Measurements from ENCODE around the gene GFOD2.

GFOD2 gene

GRCh38 chr16:67734731-67735201 lies 15.7 kb upstream of the GFOD2 start:
- H3K4me1 ChIP-seq (ENCODE audit: control insufficient read depth in 2 of 2, insufficient read depth in 2 of 2, low read length in 2 of 2): no peaks in the 10 kb centered on the region
- H3K9ac ChIP-seq (ENCODE audit: low read depth in 1 of 2, low read length in 2 of 2): no peak overlapping the region
- H3K36me3 ChIP-seq (ENCODE audit: control insufficient read depth in 2 of 2, insufficient read depth in 2 of 2, low read length in 2 of 2): peaks cover 22 to 52% of the 10 kb centered on the region in 2 donors
- no peak overlapping the region for H3K27ac ChIP-seq (ENCODE audit: low read depth in 2 of 2, low read length in 2 of 2)
- no peaks in the 10 kb centered on the region for H3K9me3 ChIP-seq (ENCODE audit: control insufficient read depth in 2 of 2, low read length in 2 of 2)
- no peaks in the 10 kb centered on the region for H3K27me3 ChIP-seq (ENCODE audit: control insufficient read depth in 2 of 2, insufficient read depth in 2 of 2, low read length in 2 of 2)
- no peak overlapping the region for H3K4me3 ChIP-seq (ENCODE audit: low read length in 2 of 2)

DNA sequence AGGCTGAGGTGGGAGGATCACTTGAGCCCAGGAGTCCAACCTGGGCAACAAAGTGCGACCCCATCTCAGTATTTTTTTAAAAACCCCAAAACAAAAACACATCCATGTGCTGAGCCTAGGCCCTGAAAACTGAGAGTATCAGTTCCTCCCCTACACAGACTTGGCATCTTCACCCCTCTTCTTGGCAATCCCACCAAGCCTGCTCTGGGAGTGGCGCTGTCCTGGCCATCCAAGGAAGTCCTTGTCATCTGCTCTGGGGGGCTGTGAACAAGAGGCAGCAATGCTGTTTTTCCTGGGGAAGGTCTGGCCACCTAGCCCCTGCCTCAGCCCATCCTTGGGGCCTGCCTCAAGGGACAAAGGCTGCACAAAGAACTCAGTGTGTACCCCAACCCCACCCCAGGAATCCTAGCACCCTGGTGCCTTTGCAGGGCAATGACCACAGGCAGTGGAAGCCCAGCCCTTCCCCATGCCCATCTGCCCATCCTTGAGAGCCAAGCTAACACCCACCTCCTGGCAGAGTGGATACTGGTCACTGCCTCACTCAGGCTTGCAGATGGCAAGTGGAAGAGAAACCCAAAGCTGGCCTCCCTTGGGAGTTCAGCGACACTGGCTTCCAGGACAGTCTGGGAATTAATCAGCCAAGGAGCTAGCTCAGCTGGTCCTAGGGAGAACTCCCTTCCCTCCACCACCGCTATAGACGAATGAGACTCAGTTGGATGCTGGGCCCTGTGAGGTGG lies 14.8 kb upstream of the GFOD2 start:
- H3K36me3 ChIP-seq (ENCODE audit: control insufficient read depth in 2 of 2, insufficient read depth in 2 of 2, low read length in 2 of 2): peaks cover 31 to 57% of the 10 kb centered on the region in 2 donors
- H3K27ac ChIP-seq (ENCODE audit: low read depth in 2 of 2, low read length in 2 of 2): no peak overlapping the region
- no peak overlapping the region for H3K4me3 ChIP-seq (ENCODE audit: low read length in 2 of 2)
- no peaks in the 10 kb centered on the region for H3K4me1 ChIP-seq (ENCODE audit: control insufficient read depth in 2 of 2, insufficient read depth in 2 of 2, low read length in 2 of 2)
- no peaks in the 10 kb centered on the region for H3K27me3 ChIP-seq (ENCODE audit: control insufficient read depth in 2 of 2, insufficient read depth in 2 of 2, low read length in 2 of 2)
- no peaks in the 10 kb centered on the region for H3K9me3 ChIP-seq (ENCODE audit: control insufficient read depth in 2 of 2, low read length in 2 of 2)
- H3K9ac ChIP-seq (ENCODE audit: low read depth in 1 of 2, low read length in 2 of 2): no peak overlapping the region

DNA sequence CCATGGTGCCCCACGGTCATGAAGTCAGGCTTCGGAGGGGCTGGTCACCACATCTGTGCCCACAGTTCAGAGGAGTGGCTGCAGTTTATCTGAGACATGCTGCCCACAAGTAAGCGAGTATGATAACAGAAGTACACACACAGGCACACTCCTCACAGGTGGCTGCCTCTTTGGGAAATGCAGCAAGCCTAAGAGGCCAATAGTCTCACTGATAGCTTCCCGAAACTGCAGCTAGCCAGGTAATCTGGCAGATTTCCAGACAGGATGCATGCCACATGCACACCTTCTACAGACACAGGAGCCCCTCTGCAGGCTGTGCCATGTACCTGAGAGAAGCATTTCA lies 12.6 kb upstream of the GFOD2 start:
- Histone ChIP-seq H3K4me3 (ENCODE audit: low read length in 2 of 2) (no peak overlapping the region), H3K4me1 (ENCODE audit: control insufficient read depth in 2 of 2, insufficient read depth in 2 of 2, low read length in 2 of 2) (no peaks in the 10 kb centered on the region), H3K27ac (ENCODE audit: low read depth in 2 of 2, low read length in 2 of 2) (no peak overlapping the region), H3K36me3 (ENCODE audit: control insufficient read depth in 2 of 2, insufficient read depth in 2 of 2, low read length in 2 of 2) (peaks cover 47 to 71% of the 10 kb centered on the region in 2 donors), H3K27me3 (ENCODE audit: control insufficient read depth in 2 of 2, insufficient read depth in 2 of 2, low read length in 2 of 2) (no peaks in the 10 kb centered on the region), H3K9me3 (ENCODE audit: control insufficient read depth in 2 of 2, low read length in 2 of 2) (no peaks in the 10 kb centered on the region), H3K9ac (ENCODE audit: low read depth in 1 of 2, low read length in 2 of 2) (no peak overlapping the region)

GRCh38 chr16:67731071-67731752 lies 12.1 kb upstream of the GFOD2 start:
- Histone ChIP-seq H3K27ac (ENCODE audit: low read depth in 2 of 2, low read length in 2 of 2) (no peak overlapping the region), H3K4me3 (ENCODE audit: low read length in 2 of 2) (no peak overlapping the region), H3K4me1 (ENCODE audit: control insufficient read depth in 2 of 2, insufficient read depth in 2 of 2, low read length in 2 of 2) (no peaks in the 10 kb centered on the region), H3K27me3 (ENCODE audit: control insufficient read depth in 2 of 2, insufficient read depth in 2 of 2, low read length in 2 of 2) (no peaks in the 10 kb centered on the region), H3K36me3 (ENCODE audit: control insufficient read depth in 2 of 2, insufficient read depth in 2 of 2, low read length in 2 of 2) (peaks cover 47 to 76% of the 10 kb centered on the region in 2 donors), H3K9me3 (ENCODE audit: control insufficient read depth in 2 of 2, low read length in 2 of 2) (no peaks in the 10 kb centered on the region), H3K9ac (ENCODE audit: low read depth in 1 of 2, low read length in 2 of 2) (no peak overlapping the region)

DNA sequence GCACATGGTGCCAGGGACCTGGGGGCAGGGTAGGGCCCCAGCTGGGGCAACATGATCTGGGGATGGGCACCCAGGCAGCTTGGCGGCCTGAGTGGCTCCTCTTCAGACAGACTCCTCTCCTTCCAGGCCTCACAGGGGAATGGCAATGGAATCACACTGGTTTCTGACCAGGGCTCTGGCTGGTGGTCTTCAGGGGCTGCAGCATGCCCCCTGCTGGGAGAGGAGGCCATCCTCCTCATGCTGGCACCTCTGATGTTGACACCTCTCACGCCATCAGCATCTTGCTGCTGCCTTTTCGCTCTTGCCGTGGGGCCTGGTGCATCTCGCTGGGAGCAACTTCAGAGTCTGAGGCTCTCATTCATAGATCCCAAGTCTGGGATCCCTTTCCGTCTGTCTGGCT lies 11.2 kb upstream of the GFOD2 start:
- Histone ChIP-seq H3K36me3 (ENCODE audit: control insufficient read depth in 2 of 2, insufficient read depth in 2 of 2, low read length in 2 of 2) (peaks cover 49 to 80% of the 10 kb centered on the region in 2 donors), H3K4me1 (ENCODE audit: control insufficient read depth in 2 of 2, insufficient read depth in 2 of 2, low read length in 2 of 2) (no peaks in the 10 kb centered on the region), H3K27ac (ENCODE audit: low read depth in 2 of 2, low read length in 2 of 2) (no peak overlapping the region), H3K27me3 (ENCODE audit: control insufficient read depth in 2 of 2, insufficient read depth in 2 of 2, low read length in 2 of 2) (no peaks in the 10 kb centered on the region), H3K4me3 (ENCODE audit: low read length in 2 of 2) (no peak overlapping the region), H3K9ac (ENCODE audit: low read depth in 1 of 2, low read length in 2 of 2) (no peak overlapping the region), H3K9me3 (ENCODE audit: control insufficient read depth in 2 of 2, low read length in 2 of 2) (no peaks in the 10 kb centered on the region)

- peaks cover 54 to 80% of the 10 kb centered on the region in 2 donors for H3K36me3 ChIP-seq (ENCODE audit: control insufficient read depth in 2 of 2, insufficient read depth in 2 of 2, low read length in 2 of 2)
- H3K27me3 ChIP-seq (ENCODE audit: control insufficient read depth in 2 of 2, insufficient read depth in 2 of 2, low read length in 2 of 2): no peaks in the 10 kb centered on the region
- H3K27ac ChIP-seq (ENCODE audit: low read depth in 2 of 2, low read length in 2 of 2): no peak overlapping the region
- H3K4me1 ChIP-seq (ENCODE audit: control insufficient read depth in 2 of 2, insufficient read depth in 2 of 2, low read length in 2 of 2): no peaks in the 10 kb centered on the region
- no peak overlapping the region for H3K4me3 ChIP-seq (ENCODE audit: low read length in 2 of 2)
- no peaks in the 10 kb centered on the region for H3K9me3 ChIP-seq (ENCODE audit: control insufficient read depth in 2 of 2, low read length in 2 of 2)
- no peak overlapping the region for H3K9ac ChIP-seq (ENCODE audit: low read depth in 1 of 2, low read length in 2 of 2)
These were observed 10.6 kb upstream of the GFOD2 start for GRCh38 chr16:67729636-67730248.

DNA sequence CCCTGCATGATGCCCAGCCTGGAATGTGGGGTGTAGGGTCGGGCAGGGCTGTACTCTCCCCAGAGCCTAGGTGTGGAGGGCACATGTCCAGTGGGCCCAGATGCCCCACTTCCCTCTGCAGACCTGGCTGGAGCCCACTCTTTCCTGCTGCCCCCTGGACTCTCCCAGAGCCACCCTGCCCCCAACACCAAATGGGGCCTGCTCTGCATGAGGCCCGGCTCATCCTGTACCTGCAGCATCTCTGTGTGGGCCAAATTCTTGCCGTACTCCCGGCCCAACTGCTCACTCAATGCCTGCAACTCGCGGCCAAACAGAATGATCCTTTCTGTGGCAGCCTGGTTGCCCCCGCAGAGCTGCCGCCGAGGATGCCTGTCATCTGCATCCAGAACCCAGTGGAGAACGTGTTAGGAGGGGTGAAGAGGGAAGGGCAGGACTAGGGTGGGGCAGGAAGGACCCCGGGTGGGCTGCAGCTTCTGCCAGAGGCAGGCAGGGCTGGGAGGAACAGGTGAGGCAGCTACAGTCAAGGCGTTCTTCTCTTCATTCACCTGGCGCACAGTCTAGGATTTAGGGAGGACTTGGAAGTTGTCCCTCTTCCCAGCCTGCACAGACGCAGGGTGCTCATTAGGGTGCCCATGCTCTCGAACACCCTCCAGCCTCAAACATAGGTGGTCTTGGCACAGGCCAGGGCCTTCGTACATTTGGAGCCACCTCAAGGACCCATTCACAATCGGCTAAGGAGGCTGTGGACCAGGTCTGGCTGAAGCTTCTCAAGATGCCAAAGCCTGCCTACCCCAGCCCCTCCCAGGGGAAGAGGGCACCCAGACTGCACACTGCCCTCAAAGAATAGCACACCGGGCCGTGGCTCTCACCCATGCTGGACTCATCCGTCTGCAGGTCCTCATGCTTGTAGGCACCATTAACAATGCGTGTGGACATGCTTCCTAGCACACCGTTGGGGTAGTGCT lies 8.7 kb upstream of the GFOD2 start:
- H3K9me3 ChIP-seq (ENCODE audit: control insufficient read depth in 2 of 2, low read length in 2 of 2): no peaks in the 10 kb centered on the region
- no peak overlapping the region for H3K9ac ChIP-seq (ENCODE audit: low read depth in 1 of 2, low read length in 2 of 2)
- peaks cover 55 to 73% of the 10 kb centered on the region in 2 donors for H3K36me3 ChIP-seq (ENCODE audit: control insufficient read depth in 2 of 2, insufficient read depth in 2 of 2, low read length in 2 of 2)
- no peaks in the 10 kb centered on the region for H3K27me3 ChIP-seq (ENCODE audit: control insufficient read depth in 2 of 2, insufficient read depth in 2 of 2, low read length in 2 of 2)
- no peaks in the 10 kb centered on the region for H3K4me1 ChIP-seq (ENCODE audit: control insufficient read depth in 2 of 2, insufficient read depth in 2 of 2, low read length in 2 of 2)
- no peak overlapping the region for H3K4me3 ChIP-seq (ENCODE audit: low read length in 2 of 2)
- H3K27ac ChIP-seq (ENCODE audit: low read depth in 2 of 2, low read length in 2 of 2): no peak overlapping the region

GRCh38 chr16:67726106-67727034 lies 7.3 kb upstream of the GFOD2 start:
- Histone ChIP-seq H3K4me1 (ENCODE audit: control insufficient read depth in 2 of 2, insufficient read depth in 2 of 2, low read length in 2 of 2) (no peaks in the 10 kb centered on the region), H3K27me3 (ENCODE audit: control insufficient read depth in 2 of 2, insufficient read depth in 2 of 2, low read length in 2 of 2) (no peaks in the 10 kb centered on the region), H3K4me3 (ENCODE audit: low read length in 2 of 2) (no peak overlapping the region), H3K36me3 (ENCODE audit: control insufficient read depth in 2 of 2, insufficient read depth in 2 of 2, low read length in 2 of 2) (peaks cover 51 to 63% of the 10 kb centered on the region in 2 donors), H3K9me3 (ENCODE audit: control insufficient read depth in 2 of 2, low read length in 2 of 2) (no peaks in the 10 kb centered on the region), H3K27ac (ENCODE audit: low read depth in 2 of 2, low read length in 2 of 2) (no peak overlapping the region), H3K9ac (ENCODE audit: low read depth in 1 of 2, low read length in 2 of 2) (no peak overlapping the region)

GRCh38 chr16:67723911-67724305 lies 4.8 kb upstream of the GFOD2 start:
- Histone ChIP-seq H3K4me1 (ENCODE audit: control insufficient read depth in 2 of 2, insufficient read depth in 2 of 2, low read length in 2 of 2) (peaks cover 9% of the 10 kb centered on the region in 2 donors), H3K27ac (ENCODE audit: low read depth in 2 of 2, low read length in 2 of 2) (no peak overlapping the region), H3K9me3 (ENCODE audit: control insufficient read depth in 2 of 2, low read length in 2 of 2) (no peaks in the 10 kb centered on the region), H3K27me3 (ENCODE audit: control insufficient read depth in 2 of 2, insufficient read depth in 2 of 2, low read length in 2 of 2) (no peaks in the 10 kb centered on the region), H3K36me3 (ENCODE audit: control insufficient read depth in 2 of 2, insufficient read depth in 2 of 2, low read length in 2 of 2) (peaks cover 28 to 40% of the 10 kb centered on the region in 2 donors), H3K9ac (ENCODE audit: low read depth in 1 of 2, low read length in 2 of 2) (no peak overlapping the region), H3K4me3 (ENCODE audit: low read length in 2 of 2) (no peak overlapping the region)

All from mucosa of rectum (tissue), 2 donors.